ENCODE data around the gene GNAI2.
"Not testable (repeated sequence)": the region's sequence is repeated elsewhere in the genome, so short reads cannot be mapped to it uniquely, and the experiment has no call there.

Gene GNAI2

GRCh38 chr3:50270422-50271224 lies 34.6 kb downstream of the GNAI2 start:
- Histone ChIP-seq H3K4me3 (no peak overlapping the region), H3K4me1 (no peaks in the 10 kb centered on the region; the same call in 1 of the 2 replicates), H3K36me3 (replicated peaks) (no peaks in the 10 kb centered on the region), H3K27me3 (ENCODE audit: low read depth) (peaks cover 4% of the 10 kb centered on the region), H3K9me3 (no peaks in the 10 kb centered on the region)
- no peak for DNase-seq (ENCODE audit: low spot score in 2 of 2)
- in situ Hi-C loops (cut with MboI; ENCODE audit: low sequenced_read_pairs), result loop anchor here (5.0 kb wide), 2 partner anchors 78 to 148 kb away; partner anchors contain the start of gene GNAT1

- H3K4me1 ChIP-seq, result no peaks in the 10 kb centered on the region; the same call in 1 of the 2 replicates
These were observed 35.4 kb downstream of the GNAI2 start for GRCh38 chr3:50271314-50271936.

GRCh38 chr3:50272538-50272910 lies 36.5 kb downstream of the GNAI2 start:
- H3K36me3 ChIP-seq (replicated peaks); H3K27me3 ChIP-seq (ENCODE audit: low read depth); H3K9me3 ChIP-seq; DNase-seq (ENCODE audit: low spot score in 2 of 2); H3K4me1 ChIP-seq; H3K4me3 ChIP-seq: not testable (repeated sequence)
- in situ Hi-C loops (cut with MboI; ENCODE audit: low sequenced_read_pairs), result loop anchor here (5.0 kb wide), 2 partner anchors 80 to 150 kb away; partner anchors contain the start of gene GNAT1

More at GRCh38 chr3:50271314-50271936, 35.4 kb downstream of the GNAI2 start:
- DNase-seq (ENCODE audit: low spot score in 2 of 2), result no peak
- H3K27me3 ChIP-seq (ENCODE audit: low read depth), result peaks cover 4% of the 10 kb centered on the region
- H3K9me3 ChIP-seq, result no peaks in the 10 kb centered on the region
- no peaks in the 10 kb centered on the region for H3K36me3 ChIP-seq (replicated peaks)
- in situ Hi-C loops (cut with MboI; ENCODE audit: low sequenced_read_pairs), result loop anchor here (5.0 kb wide), 2 partner anchors 79 to 149 kb away; partner anchors contain the start of gene GNAT1
- H3K4me3 ChIP-seq, result no peak overlapping the region

GRCh38 chr3:50272911-50273688 lies 37.1 kb downstream of the GNAI2 start:
- in situ Hi-C loops (cut with MboI; ENCODE audit: low sequenced_read_pairs), result loop anchor here (5.0 kb wide), 2 partner anchors 81 to 151 kb away; partner anchors contain the start of gene GNAT1
- Histone ChIP-seq H3K4me1 (no peaks in the 10 kb centered on the region; the same call in 1 of the 2 replicates), H3K36me3 (replicated peaks) (no peaks in the 10 kb centered on the region), H3K27me3 (ENCODE audit: low read depth) (no peaks in the 10 kb centered on the region), H3K9me3 (no peaks in the 10 kb centered on the region), H3K4me3 (peak overlapping the region; percentile 25)
- peak; percentile 58 to 93 for DNase-seq (ENCODE audit: low spot score in 2 of 2)

GRCh38 chr3:50273689-50274065 lies 37.7 kb downstream of the GNAI2 start:
- no peak for DNase-seq (ENCODE audit: low spot score in 2 of 2)
- H3K4me3 ChIP-seq, result no peak overlapping the region
- no peaks in the 10 kb centered on the region for H3K36me3 ChIP-seq (replicated peaks)
- no peaks in the 10 kb centered on the region for H3K9me3 ChIP-seq
- in situ Hi-C loops (cut with MboI; ENCODE audit: low sequenced_read_pairs), result loop anchor here (5.0 kb wide), 2 partner anchors 81 to 151 kb away; partner anchors contain the start of gene GNAT1
- H3K27me3 ChIP-seq (ENCODE audit: low read depth), result no peaks in the 10 kb centered on the region
- H3K4me1 ChIP-seq, result no peaks in the 10 kb centered on the region; the same call in 1 of the 2 replicates

GRCh38 chr3:50274371-50275104 lies 38.5 kb downstream of the GNAI2 start:
- Histone ChIP-seq H3K9me3 (no peaks in the 10 kb centered on the region), H3K4me3 (no peak overlapping the region; the same call in 1 of the 2 replicates), H3K4me1 (no peaks in the 10 kb centered on the region; the same call in 1 of the 2 replicates), H3K27me3 (ENCODE audit: low read depth) (no peaks in the 10 kb centered on the region), H3K36me3 (replicated peaks) (no peaks in the 10 kb centered on the region)
- in situ Hi-C loops (cut with MboI; ENCODE audit: low sequenced_read_pairs), result loop anchor here (5.0 kb wide), 2 partner anchors 82 to 152 kb away; partner anchors contain the start of gene GNAT1
- peak; percentile 40 to 87 for DNase-seq (ENCODE audit: low spot score in 2 of 2)

- in situ Hi-C loops (cut with MboI; ENCODE audit: low sequenced_read_pairs), result no loop called here
- Histone ChIP-seq H3K27me3 (ENCODE audit: low read depth) (no peaks in the 10 kb centered on the region), H3K9me3 (no peaks in the 10 kb centered on the region), H3K4me1 (no peaks in the 10 kb centered on the region; the same call in 1 of the 2 replicates), H3K4me3 (no peak overlapping the region), H3K36me3 (replicated peaks) (no peaks in the 10 kb centered on the region)
- no peak for DNase-seq (ENCODE audit: low spot score in 2 of 2)
These were observed 39.4 kb downstream of the GNAI2 start for GRCh38 chr3:50275141-50275995.

GRCh38 chr3:50275996-50276761 lies 40.2 kb downstream of the GNAI2 start:
- Histone ChIP-seq H3K36me3 (replicated peaks) (no peaks in the 10 kb centered on the region), H3K4me1 (no peaks in the 10 kb centered on the region; the same call in 1 of the 2 replicates), H3K9me3 (no peaks in the 10 kb centered on the region), H3K4me3 (no peak overlapping the region), H3K27me3 (ENCODE audit: low read depth) (no peaks in the 10 kb centered on the region)
- in situ Hi-C loops (cut with MboI; ENCODE audit: low sequenced_read_pairs), result no loop called here
- DNase-seq (ENCODE audit: low spot score in 2 of 2), result no peak

GRCh38 chr3:50276762-50277101 lies 40.7 kb downstream of the GNAI2 start:
- Histone ChIP-seq H3K9me3 (no peaks in the 10 kb centered on the region), H3K27me3 (ENCODE audit: low read depth) (no peaks in the 10 kb centered on the region), H3K4me1 (no peaks in the 10 kb centered on the region; the same call in 1 of the 2 replicates), H3K4me3 (no peak overlapping the region), H3K36me3 (replicated peaks) (no peaks in the 10 kb centered on the region)
- in situ Hi-C loops (cut with MboI; ENCODE audit: low sequenced_read_pairs), result no loop called here
- no peak for DNase-seq (ENCODE audit: low spot score in 2 of 2)

- in situ Hi-C loops (cut with MboI; ENCODE audit: low sequenced_read_pairs), result no loop called here
- Histone ChIP-seq H3K4me1 (no peaks in the 10 kb centered on the region; the same call in 1 of the 2 replicates), H3K36me3 (replicated peaks) (no peaks in the 10 kb centered on the region), H3K27me3 (ENCODE audit: low read depth) (no peaks in the 10 kb centered on the region), H3K4me3 (no peak overlapping the region), H3K9me3 (no peaks in the 10 kb centered on the region)
- DNase-seq (ENCODE audit: low spot score in 2 of 2), result no peak
These were observed 42.3 kb downstream of the GNAI2 start for GRCh38 chr3:50278123-50278879.

GRCh38 chr3:50278880-50279224 lies 42.8 kb downstream of the GNAI2 start, which contains the start of gene LSMEM2:
Gene LSMEM2, plus strand, starts transcription at chr3:50279087. Its CDS starts 27 bp downstream, at chr3:50279114.
- H3K36me3 ChIP-seq (replicated peaks), result no peaks in the 10 kb centered on the region
- no peaks in the 10 kb centered on the region for H3K27me3 ChIP-seq (ENCODE audit: low read depth)
- H3K4me3 ChIP-seq, result no peak within 1 kb of the TSS
- H3K4me1 ChIP-seq, result no peaks in the 10 kb centered on the region; the same call in 1 of the 2 replicates
- no peak for DNase-seq (ENCODE audit: low spot score in 2 of 2)
- in situ Hi-C loops (cut with MboI; ENCODE audit: low sequenced_read_pairs), result no loop called here
- H3K9me3 ChIP-seq, result no peaks in the 10 kb centered on the region
